ENCODE data around the gene FAM89A.
"Not testable (repeated sequence)": the region's sequence is repeated elsewhere in the genome, so short reads cannot be mapped to it uniquely, and the experiment has no call there.

The FAM89A gene

DNA sequence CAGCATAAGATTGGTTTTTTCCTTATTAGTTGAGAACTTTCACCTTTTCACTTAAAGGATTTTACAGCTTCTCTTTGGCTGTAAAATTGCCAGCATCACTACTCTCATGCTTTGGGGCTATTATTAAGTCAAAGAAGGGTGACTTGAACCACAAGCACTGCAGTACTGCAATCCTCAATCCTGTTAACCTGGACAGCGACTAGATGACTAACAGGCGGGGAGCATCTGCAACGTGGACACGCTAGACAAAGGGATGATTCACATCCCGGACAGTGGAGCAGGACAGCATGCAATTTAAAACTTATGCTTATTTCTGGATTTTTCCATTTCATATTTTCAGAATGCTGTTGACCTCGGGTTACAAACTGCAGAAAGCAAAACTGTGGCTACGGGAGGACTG is 53.1 kb downstream of the FAM89A start:
- DNase-seq = peak in 1 of 14 donors; percentile 34

DNA sequence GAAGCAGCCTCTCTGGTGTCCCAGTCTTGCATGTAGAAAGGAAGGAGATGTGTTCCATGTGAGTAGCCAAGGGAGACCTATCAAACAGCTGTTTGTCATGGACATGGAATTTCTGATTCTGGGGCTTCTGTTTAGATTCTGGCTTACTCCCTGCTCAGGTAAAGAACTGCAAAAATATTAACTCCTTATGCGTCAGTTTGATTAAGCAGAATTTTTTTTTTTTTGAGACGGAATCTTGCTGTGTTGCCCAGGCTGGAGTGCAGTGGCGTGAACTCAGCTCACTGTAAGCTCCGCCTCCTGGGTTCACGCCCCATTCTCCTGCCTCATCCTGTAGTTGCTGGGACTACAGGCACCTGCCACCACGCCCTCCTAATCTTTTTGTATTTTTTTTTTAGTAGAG is 54.3 kb downstream of the FAM89A start:
- no peak for DNase-seq

DNA sequence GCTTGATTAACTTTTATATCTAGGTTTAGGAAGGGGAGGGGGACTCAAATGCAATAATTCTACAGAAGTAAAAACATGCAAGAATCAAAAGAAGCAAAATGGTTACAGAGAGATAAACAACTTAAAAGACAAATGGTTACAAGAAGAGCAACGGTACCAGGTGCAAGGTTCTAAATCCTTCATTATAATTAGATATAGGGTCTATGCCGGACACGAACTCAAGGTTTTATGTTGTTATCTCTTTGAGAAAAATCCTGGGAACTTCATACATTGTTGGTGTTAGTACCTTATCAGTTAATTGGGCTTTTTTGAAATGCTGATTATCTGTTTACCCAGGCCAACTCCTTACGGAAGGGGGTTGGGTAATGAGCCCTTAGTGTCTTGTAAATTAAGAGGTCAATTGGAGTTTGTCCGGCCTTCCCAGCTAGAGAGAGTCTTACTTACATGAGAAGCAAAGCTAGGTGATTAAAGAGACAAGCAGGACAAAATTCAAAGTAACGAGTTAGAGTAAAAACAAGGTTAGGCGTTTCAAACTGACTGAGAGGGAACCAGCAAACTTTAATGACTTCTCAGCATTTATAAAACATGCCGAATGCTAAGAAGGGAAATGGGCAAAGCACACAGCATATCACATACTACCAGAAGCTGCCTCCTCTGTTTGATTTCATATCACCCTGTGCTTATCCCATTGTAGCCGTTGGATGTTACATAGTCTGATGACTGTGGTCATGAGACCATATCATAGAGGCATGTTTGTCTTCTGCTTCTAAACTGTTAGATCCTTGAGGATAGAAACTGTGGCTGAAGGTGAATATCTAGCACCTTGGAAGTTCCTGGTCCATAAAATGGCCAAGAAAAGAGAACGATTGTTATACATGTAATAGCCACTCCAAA is 55.2 kb downstream of the FAM89A start:
- not testable (repeated sequence) for DNase-seq

DNA sequence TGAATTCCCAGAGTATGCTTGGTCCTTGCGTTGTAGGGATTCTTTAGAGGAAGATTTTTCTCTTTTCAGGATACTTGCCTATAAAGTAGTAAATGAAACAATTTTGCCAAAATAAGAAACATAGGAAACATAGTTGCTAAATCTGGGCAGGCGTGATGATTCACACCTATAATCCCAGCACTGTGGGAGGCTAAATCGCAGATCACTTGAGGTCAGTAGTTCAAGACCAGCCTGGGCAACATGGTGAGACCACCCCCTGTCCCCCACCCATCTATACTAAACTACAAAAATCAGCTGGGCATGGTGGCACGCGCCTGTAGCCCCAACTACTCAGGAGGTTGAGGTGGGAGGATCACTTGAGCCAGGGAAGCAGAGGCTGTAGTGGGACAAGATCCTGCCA is 56.2 kb downstream of the FAM89A start:
- no peak for DNase-seq

DNA sequence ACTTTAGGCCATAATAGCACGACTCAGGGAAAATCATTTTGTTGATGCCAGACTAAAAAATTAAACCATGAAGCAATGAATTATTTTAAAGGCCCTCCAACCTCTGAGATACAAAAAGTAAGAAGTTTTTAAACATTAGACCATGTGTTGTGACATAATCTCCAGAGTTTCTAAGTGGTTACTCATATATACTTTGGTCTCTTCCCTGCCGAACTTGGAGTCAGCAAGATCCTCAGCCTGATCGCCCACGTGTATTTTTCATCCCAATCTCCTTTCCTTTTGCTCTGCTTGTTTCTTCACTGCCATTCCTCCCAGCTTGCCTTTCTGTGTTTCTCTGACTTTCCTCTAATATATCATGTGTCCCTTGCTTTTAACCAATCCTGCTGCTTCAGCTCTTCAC is 57.4 kb downstream of the FAM89A start:
- no peak for DNase-seq

DNA sequence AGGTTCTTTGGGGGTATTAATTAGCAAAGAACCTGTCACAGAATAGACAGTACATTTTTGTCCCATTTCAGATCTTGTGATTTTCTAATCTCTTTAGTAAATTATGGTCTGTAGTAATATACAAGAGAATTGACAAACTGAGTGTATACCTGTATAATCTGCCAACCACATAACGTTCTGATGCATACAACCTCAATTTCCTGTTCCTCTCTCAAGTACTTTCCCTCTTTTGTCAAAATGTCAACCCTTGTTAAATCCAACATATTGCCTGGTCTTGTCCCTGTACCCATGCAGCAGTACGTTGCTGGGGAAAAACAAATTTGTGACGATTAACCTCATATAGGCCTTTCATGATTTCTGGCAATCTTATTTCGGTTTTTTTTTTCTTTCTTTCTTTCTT is 60.1 kb downstream of the FAM89A start:
- DNase-seq = no peak

DNA sequence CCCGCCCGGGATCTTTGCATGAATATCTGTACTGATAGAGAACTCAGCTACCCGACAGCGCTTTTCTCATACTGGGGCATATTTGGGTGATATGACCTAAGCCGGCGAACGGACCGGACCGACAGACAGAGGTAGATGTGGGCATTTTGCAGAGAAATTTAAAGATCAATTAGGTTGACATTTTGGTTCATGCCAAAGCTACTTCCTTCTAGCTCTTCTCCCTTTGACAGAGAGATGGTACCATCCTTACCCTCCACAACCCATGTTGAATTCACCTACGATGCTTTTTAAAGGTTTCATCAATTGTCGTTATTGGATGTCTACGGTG is 60.7 kb downstream of the FAM89A start:
- DNase-seq = no peak

DNA sequence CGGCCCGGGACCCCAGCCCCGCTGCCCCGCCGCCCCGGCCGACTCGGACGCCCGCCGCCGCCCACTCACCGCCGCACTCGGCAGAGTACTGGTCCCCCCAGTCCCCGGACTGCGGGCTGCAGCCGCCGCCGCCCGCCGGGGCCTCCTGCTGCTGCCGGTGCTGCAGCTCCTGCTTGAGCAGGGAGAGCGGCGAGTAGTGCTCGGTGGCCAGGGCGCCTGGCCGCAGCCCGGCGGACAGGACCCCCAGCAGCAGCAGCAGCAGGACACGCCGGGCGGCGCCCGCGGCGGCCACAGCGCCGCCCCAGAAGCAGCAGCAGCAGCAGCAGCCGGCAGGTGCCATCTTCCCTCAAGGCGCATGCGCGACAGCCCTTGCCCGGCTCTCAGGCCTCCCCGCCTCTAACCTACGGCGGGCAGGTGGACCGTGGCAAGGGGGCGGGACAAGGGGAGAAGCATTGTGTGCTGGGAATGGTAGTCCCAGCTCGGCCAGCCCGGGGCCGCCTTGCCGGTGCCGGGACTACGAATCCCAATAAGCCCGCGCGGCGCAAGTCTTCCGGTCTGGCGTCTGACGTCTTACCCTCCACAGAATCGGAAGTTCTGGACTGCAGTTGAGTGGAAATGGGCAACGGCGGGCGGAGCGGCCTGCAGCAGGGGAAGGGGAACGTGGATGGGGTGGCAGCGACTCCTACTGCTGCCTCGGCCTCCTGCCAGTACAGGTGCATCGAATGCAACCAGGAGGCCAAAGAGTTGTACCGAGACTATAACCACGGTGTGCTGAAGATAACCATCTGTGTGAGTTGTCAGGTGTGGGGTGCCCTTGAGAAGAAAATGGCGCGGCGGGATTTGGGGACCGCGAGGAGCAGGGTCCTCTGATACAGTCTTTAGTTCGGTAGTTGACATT is 61.3 kb downstream of the FAM89A start, which contains the start of the genes ARV1 and TTC13:
ARV1 (plus strand) TSS at position 604 of the 898 bp plus-strand sequence; CDS start at position 616, 12 bp downstream.
TTC13 (minus strand) TSS at position 371 of the 898 bp plus-strand sequence; CDS start at position 340, 31 bp downstream.
- peak; percentile 77 to 99 (median 97) for DNase-seq

DNA sequence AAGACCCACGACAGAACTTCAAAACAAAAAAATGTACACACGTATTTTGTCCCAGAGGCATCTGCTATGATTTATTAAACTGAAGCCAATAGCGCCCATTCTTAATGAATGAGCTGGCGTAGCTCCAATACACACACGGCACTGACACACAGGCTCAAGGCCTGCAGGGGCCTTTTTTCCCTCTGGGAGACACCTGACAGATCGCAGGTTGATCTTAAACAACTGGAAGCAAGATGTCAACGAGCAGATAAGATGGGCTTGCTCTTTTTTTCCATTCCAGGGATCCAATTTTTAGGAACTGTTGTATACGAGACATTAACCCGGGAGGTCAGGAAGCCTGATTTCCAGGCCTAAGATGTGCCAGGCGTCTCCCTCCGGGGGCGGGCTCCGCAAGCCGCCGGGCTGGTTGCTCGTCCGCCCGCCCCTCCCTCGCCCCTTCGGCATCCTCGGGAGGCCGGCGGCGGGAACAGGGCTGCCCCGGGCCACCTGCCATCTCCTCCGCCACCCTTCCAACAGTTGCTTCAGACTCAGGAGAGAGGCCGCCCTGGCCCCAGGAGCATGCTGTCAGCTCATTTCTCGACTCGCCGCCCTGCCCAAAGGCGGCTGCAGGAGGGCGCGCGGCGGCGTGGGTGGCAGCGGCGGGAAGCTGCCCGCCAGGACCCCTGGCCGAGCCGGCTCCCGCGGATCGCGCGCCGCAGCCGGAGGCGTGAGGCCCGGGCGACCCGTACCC is 62.1 kb downstream of the FAM89A start:
- DNase-seq = peak in 3 of 14 donors; percentile 4 to 40 (median 29)

DNA sequence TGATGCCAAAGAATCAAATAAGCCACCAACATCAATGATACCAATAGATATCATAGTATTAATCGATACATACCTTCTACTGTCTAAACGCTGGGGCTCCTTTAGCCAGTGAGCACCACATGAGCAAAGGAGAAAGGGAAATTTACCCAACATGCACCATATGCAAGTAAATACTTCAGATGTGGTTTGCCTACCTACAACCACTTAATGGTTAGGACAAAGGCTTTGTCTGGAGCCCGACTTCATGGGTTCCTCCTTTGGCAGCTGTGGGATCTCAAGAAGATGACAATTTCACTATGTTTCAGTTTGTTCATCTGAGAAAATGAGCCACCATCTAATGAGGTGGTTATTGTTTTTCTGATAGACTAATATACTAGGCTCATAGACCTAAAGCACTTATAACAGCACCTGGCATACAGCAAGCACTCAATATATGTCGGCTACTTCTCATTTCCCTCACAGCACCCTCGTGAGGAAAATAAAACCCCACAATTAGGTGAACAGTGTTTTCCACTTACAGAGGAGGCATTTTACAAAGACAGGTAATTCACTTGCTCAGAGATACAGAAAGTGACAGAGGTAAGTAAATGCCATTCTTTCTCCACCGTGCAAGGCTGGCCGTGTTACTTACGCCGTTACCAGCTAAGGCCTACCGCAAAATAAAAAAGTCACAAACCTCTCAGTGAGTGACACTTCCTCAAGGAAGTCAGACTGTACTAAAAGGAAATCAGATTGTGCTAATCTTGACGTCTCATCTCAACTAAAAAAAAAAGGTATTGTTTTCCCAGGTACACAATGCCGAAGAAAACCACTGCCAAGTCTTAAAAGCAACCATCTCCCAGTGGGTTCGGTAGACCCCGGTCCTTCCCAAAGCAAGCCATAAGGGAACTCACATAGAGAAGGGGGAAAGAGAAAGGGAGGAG is 63.0 kb downstream of the FAM89A start:
- DNase-seq = no peak

DNA sequence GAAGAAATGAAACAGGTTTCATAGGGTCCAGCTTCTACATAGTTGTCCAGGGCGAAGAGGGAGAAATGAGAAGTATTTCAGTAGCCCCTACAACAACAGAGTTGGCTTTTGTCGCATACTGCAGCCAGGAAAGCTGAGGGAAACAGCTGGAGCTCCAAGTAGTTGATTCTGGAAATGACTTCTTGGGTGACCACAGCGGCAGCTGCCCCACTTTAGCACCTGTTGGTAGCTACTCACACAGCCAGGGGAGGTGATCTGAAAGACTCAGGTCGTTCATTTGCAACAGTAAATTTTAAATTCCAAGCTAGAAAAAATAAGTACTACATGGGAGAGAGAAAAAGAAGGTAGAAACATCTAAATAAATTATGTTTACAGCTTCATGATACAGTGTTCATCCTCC is 63.7 kb downstream of the FAM89A start:
- no peak for DNase-seq

DNA sequence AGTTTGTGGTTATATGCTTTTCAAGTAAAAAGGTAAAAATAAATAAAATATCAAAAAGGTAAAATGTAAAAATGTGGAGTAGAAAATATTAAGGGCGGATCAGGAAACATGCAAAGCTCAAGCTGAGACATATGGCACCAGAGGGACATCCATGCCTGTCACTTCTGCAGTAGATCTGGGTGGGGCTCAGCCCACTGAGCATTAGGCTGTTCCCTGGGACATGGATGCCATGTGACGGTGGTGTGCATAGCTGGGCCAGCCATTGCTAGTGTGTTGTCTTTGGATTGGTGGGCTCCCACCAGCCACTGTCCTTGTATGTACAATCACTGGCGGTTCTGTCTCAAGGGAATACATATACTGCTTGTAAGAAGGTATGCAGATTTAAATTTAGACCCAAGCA is 64.4 kb downstream of the FAM89A start:
- DNase-seq = no peak

DNA sequence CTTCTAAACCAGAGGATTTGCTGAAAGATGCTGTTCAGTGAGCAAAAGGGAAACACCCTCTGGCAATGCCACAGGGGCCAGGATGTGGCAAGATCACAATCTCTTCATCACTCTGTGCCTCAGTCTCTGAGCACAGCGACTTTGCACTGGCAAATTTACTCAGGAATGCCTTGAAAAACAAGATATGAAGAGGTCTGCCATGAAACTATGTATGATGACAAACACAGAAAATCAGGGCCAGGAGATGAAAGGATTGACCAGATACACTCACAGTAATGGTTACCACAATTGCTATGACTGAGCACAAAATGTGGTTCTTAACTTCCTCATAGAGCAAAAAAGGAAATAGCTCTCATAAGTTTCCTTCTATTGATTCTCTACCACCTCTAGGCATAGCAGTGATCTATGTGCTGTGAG is 67.2 kb downstream of the FAM89A start:
- no peak for DNase-seq

DNA sequence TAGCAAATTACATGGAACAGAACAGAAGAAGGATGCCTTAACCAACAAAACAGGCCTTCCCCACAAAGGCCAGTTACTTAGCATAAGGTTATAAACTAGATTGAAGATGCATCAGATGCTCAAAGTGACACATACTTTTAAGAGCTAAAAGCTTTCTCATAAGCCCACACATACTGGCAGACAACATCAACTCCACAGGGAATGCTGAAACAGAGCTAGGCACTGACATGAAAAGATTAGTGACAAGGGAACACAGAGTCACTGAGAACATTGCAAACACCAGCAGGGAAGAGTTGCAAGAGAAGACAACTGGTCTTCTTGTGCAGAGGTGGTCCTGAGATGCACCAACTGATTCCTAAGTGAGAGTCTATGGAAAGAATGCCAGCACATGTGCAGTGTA is 68.3 kb downstream of the FAM89A start:
- no peak for DNase-seq

DNA sequence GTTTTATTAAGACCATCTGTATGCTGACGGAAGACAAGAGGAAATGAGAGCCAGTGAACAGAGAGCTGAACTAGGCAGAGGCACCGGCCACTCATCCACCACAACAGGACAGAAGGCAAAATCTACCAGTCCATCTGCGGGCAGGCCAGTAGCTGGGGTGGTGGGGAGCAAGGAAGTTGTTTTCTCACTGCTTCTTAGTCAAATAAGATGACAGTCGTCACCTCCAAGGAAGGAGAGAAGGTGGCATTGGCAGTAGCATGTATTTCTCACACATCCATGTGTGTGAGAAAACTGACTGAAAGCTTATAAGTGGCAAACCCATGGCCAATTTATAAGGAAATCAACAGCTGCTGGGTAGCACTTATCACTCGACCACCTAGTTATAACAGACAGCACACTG is 69.6 kb downstream of the FAM89A start:
- no peak for DNase-seq

Measured in C1 segment of cervical spinal cord (tissue), 14 donors.